ENCODE results near the gene APP.

APP gene

DNA sequence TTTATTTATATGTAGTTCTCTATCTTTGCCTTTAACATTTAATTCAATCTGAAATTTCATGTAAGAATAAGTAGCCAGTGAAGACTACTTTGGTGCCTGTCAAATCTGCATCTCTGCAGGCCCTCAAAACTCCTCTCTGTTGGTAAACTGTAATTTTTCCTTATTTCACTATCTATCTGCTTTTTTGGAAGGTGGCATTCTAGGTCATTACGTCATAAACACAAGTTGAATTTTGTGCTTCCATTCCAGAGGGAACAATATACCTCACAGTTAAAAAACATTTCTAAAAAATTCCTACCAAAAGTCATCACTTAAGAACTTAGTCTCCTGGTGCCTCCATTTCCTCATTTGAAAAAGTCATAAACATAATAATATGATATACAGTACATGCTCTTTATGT is 259.8 kb downstream of the APP start:
- in situ Hi-C loops (cut with MboI; ENCODE audit: low sequenced_read_pairs), result no loop called here

DNA sequence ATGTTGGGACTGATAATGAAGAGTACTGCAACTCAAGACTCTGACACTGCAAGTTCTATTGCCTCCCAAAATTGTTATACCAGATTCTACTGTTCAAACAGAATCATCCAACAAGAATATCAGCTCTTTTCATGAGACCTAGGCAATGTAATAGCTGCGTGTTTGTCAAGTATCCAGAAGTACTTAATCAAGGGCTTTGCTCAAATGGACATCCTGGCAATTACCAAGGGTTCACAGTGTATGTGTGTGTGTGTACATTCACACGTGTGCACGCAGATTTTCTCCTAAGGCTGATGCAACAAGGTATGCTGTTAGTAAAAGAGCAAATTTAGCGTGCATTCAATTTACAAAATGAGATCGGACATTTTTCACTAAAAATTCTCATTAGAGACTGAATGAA is 261.2 kb downstream of the APP start:
- in situ Hi-C loops (cut with MboI; ENCODE audit: low sequenced_read_pairs), result no loop called here

DNA sequence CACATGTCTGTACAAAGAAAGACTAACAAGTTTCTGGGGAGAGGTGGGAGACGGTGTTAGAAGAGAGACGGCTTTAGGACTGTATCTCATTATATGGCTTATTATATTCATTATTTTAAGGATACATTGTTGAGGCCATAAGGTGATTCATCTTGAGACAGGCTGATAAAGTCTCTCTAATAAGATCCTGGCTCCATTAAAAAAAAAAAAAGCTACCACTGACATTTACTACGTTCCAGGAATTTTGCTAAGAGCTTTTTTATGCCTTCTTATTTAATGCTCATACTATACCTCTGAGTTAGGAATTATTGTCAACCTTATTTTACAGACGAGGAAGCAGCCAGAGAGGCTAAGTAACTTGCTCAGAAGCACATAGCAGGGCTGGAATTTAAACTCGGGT is 262.1 kb downstream of the APP start:
- in situ Hi-C loops (cut with MboI; ENCODE audit: low sequenced_read_pairs), result no loop called here

DNA sequence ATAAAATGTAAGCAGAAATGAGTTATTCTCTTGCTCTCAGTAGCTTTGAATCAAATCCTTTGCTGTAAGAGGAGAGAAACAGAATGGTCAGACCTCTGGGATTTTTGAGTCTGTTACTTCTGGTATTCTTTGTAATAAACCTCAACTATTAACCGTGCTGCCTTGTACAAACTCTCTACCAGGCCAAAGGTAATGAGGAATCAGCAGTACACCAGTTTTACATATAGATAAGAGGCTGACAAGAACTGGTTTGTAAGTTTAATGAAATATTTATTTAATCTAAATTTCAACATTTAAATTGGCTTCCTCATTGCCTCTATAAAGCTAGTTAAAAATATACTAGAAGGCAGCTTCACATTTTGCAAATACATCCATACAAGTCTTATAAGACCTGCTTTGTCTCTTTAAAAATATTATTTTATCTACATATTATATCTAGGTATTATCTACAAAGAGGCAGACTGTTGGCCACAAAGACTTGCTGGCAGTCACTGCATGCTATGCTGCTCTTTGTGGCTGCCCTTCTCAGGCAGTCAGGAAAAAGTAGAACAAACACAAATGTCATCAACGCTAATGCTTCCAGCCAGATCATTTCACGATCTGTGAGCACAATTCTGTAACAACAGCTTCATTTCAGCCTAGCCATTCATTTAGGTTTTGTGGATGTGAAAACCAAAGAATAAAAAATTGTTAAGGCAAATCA is 262.8 kb downstream of the APP start:
- in situ Hi-C loops (cut with MboI; ENCODE audit: low sequenced_read_pairs), result no loop called here

DNA sequence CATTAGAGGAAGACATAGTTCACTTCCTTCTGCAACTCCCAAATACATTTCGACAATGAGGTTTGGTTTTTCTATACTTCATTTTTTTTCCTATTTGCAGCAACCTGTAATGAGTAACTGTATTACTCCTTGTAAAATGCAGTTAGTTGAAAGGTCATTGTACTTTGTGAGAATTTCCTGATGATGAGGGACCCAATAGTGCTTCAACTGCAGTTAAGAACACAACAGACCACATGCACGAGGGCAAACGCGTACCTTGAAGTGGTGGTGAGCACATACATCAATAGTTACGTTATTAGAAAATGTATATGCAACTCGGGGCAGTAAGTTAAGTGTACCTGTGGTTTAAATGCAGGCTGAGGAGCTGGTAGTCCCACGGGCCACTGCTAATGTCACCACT is 264.0 kb downstream of the APP start:
- in situ Hi-C loops (cut with MboI; ENCODE audit: low sequenced_read_pairs), result no loop called here

DNA sequence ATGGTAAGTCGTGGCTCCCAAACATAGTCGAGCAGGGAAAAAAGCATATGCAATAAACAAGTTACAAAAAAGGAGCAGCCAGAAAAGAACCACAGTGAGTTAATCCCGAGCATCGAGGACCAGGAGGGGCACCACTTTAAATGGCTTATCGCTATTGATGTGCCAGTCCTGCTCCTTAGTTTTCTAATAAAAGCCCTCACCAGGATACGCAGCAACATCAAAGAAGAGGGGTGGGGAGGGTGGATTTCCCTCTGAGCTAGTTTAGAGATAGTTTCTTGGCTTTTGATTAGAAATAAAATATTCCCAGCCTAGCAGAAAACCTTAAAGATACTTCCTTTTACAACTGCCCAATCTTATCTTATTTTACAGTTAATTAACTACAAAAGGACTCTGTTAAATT is 265.4 kb downstream of the APP start:
- in situ Hi-C loops (cut with MboI; ENCODE audit: low sequenced_read_pairs), result no loop called here

DNA sequence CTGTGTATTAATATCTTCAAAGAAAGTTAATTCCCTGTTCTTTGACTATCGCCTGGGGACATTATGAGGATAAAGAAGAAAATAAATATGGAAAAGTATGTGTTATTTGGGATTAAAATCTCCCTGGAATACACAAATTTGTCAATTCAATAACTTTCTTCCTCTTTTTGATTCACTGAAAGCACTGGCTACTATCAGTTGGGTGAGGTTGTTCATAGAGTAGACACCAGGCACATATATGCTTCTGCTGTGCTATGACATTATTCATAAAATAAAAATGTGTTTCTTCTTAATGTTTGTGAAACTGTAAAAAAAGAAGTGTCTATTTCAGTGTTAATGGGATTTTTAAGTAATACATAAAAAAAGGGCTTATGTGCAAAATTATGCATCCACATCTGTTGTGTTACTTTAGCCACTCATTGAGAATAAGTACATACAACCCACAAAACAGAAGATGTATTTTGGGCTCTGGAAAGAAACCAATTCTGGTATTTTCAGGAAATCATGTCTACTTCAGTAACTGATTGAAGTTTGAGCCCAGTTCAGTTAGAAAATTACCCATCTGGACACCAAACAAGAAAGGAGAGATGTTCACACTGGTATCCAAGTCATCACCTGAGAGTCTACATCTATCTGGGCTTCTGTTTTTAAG is 266.4 kb downstream of the APP start:
- in situ Hi-C loops (cut with MboI; ENCODE audit: low sequenced_read_pairs), result no loop called here

DNA sequence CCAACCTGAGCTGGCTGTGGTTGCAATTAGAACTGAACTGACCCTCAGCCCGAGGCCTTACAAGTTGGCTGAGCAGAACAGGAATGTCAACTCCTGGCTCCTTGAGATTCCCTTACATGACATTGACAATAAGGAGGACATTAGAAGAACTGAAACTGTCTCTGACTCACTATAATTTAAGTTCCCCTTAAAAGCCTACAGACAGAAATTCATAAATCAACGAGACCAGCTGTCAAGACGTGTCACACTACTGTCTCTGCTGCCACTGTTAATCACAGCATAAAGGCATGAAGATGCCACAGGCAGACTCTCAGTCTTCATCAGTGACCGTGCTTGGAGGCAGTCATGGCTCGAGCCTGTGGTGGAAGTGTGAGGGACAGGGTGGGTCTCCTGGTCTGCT is 267.0 kb downstream of the APP start:
- in situ Hi-C loops (cut with MboI; ENCODE audit: low sequenced_read_pairs), result no loop called here

DNA sequence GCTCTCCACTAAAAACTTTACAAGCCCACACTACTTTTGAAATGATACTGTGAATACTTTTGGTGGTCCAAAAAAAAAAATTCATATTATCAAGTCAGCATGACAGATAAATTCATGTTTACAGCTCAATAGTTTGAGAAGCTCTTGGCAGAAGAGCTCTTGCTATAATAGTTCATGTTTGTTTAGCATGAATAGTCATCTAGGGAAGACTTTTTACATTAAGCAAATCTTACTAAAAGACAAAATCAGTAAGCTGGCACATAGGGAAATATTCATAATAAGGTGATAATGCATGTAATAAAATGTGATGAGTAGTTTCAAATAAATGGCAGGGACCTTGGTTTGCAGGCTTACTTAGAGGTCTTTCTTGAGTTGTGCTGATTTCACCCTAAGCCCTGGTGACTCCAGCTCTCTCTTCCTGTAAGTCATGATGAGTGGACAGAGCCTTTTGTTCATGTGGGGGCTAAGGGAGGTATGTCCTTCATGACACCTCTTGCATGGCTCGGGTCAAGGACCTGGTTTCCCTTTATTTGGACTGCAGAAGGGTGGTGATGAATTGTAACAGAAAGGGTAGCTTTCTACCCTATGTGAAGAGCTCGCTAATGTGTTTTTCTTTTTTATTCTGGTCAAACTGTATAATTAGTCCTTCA is 269.1 kb downstream of the APP start:
- in situ Hi-C loops (cut with MboI; ENCODE audit: low sequenced_read_pairs), result no loop called here

DNA sequence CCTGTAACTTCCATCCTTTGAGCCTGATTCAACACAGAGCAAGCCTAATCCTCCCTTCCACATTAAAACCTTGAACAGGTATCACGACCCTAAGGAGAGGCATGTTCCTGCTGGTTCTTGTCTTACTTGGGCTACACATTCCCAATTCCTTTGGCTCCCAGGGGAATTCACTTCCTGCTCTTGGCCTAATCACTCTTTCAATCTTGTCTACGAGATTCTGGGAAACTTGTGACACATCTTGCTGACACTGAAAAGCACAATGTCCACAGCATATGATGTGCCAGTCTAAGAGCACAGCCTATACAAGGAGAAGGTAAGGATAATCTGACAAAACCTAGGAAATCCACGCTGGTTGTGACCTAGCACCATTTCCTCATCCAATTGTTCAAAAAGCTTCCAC is 271.9 kb downstream of the APP start:
- in situ Hi-C loops (cut with MboI; ENCODE audit: low sequenced_read_pairs), result no loop called here

DNA sequence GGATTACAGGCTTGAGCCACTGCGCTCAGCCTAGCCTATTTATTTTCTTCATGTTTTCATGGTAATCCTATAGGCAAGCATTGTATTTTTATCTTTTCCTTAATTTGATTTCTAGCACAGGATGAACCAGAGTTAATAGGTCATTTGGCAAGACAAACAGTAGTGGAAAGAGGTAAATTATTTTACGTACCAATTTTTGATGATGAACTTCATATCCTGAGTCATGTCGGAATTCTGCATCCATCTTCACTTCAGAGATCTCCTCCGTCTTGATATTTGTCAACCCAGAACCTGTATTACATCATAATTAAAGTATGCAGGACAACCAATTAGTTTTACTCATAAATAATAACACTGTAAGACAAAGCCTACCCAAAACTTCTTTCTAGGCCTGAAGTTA is 273.2 kb downstream of the APP start:
- in situ Hi-C loops (cut with MboI; ENCODE audit: low sequenced_read_pairs), result no loop called here

DNA sequence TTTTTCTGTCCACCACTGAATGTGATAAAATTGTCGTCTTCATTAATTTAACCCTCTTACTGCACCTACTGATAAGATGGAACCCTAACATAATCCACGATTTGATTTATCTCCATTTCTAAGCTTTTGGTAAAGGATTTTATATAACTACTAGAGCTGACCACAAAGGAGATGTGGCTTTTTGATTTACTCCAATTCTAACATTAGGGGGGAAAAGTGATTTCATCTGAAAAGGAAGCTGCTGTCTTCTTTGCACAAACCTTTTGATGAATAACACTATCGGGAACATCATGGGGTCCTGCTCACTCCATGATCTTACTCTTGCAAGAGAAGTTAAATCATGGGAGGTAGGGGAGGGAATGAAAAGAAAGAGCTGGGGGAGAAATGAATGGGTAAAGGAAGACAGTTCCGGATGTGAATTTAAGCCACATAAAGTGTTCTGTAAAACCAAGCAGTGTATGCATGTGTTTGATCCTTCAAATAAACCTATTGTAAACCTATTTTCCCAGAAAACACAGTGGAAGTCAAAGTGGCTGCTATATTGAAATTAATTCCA is 274.0 kb downstream of the APP start:
- in situ Hi-C loops (cut with MboI; ENCODE audit: low sequenced_read_pairs), result no loop called here

DNA sequence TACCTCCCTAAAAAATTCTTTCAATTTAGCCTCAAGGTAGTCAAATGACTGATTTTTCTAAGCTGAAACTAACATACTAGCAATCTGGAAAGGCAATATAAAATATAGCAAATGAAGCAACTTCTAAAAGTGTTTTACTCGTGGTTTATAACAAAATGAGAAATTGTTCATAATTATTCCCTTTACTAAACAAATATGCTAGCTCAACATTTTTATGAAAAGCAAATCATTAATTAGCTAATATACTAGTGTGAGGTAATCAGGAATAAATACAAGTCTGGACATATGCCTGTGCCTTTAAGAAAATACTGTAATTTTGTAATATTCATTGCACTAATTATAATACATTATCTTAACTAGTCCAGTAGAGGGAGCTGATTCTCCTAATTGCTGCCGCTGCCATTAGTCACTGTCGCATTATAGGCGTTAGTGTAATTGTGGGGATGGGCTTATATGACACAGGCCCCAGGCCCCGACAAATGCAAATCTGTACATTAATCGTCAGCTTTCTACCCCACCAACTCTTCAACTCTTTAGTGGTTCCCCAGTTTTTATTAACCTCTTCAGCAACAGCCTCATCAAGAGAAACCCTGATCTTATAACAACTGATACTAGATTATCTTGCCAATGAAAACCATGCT is 274.9 kb downstream of the APP start:
- in situ Hi-C loops (cut with MboI; ENCODE audit: low sequenced_read_pairs), result no loop called here

DNA sequence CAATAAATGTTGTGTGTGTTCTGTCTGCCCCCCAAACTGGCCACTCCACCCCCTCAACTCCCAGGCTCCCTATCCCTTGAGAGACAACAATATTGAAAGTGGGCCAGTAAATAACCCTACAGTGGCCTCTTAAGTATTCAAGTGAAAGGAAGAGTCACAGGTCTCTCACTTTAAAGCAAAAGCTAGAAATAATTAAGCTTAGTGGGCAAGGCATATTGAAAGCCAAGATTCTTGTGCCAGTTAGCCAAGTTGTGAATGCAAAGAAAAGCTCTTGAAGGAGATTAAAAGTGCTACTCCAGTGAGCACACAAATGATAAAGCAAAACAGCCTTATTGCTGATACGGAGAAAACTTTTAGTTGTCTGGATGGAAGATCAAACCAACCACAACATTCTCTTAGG is 277.4 kb downstream of the APP start:
- in situ Hi-C loops (cut with MboI; ENCODE audit: low sequenced_read_pairs), result no loop called here

DNA sequence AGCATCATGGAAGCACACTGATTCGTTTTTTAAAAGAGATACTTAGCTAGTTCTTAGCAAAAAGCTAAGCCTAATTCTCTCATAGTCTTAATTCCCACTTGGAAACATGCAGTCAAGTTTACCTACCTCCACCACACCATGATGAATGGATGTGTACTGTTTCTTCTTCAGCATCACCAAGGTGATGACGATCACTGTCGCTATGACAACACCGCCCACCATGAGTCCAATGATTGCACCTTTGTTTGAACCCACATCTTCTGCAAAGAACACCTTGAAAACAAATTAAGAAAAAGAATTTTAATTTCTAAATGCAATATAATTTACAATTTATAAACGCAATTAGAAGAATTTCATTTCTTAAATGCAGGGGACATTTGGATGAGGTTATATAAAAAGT is 279.0 kb downstream of the APP start:
- in situ Hi-C loops (cut with MboI; ENCODE audit: low sequenced_read_pairs), result no loop called here

DNA sequence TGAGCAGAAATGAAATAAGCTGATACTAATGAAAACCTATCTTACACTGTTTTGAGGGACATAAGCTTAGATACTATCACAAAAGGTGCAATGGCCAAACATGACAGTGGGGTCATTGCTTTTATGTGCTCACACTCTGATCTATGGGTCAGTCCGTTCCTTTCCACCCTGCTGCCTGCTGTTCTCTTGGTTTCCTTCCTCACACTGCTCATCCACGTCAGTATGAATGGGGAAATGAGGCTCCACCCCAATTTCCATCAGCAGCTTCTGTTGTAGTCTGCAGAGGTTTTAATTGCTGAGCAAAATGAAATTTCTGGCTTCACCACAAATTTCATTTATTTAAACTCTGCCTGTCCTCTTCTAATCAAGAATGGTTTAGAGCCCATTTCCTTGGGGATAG is 280.6 kb downstream of the APP start:
- in situ Hi-C loops (cut with MboI; ENCODE audit: low sequenced_read_pairs), result no loop called here

DNA sequence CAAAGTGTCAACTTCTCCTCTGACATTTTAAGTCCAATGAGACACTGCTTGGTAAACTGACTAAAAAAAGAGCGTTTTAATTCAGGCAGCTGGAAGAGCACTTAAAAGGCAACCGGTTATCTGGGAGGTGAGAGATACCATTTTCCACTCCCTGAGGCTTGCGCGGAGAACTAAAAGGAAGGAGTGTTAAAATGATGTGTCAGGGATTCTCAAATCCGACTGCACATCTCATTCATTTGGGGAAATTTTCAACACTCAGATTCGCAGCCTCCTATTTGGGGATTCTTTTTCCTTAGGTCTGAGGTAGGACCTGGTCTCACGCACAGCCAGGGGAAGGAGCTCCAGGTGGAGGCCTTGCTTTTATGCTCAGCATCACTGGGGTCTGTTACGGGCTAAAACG is 281.9 kb downstream of the APP start:
- in situ Hi-C loops (cut with MboI; ENCODE audit: low sequenced_read_pairs), result no loop called here

DNA sequence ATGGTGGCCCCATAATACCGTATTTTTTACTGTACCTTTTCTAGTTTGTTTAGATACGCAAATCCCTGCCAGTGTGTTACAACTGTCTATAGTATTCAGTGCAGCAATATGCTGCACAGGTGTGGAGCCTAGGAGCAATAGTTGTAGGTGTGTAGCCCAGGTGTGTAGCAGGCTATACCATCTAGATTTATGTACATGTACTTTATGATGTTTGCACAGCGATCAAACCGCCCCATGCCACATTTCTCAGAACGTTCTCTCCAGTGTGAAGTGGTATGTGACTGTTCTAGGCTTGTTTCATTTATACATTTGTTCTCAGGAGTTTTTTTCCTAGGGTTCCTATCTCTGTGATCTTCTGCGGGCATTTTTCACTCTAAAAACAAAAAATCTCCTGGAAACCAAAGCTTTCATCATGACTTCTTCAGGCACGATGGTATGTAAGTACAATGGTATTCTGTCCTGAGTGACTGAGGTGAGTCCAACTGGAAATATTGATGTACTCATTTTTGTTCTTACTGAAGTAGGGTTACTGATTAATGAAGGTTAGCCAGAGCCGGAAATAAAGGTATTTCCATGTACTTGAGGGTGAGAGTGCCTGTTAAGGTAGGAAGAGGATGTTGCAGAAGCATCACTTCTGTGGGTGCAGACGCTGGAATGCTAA is 282.8 kb downstream of the APP start:
- in situ Hi-C loops (cut with MboI; ENCODE audit: low sequenced_read_pairs), result no loop called here

DNA sequence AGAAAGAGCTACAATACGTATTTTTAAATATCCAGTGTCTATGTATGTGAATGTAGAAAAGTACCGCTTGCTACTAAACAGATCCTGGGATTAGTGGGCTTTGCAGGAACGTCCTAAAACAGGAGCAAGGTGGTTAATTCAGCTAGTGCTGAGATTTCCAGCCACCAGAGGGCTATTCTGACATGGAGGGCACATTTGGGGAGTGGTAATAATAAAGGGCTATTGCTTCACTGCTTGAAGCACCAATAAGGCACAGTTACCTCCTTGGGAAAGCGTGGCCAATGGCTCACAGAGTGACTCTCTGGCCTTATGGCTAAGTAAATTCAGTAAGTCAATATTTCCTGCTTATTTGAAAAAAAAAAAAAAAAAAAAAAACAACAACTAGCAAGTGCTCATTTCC is 283.4 kb downstream of the APP start:
- in situ Hi-C loops (cut with MboI; ENCODE audit: low sequenced_read_pairs), result no loop called here

DNA sequence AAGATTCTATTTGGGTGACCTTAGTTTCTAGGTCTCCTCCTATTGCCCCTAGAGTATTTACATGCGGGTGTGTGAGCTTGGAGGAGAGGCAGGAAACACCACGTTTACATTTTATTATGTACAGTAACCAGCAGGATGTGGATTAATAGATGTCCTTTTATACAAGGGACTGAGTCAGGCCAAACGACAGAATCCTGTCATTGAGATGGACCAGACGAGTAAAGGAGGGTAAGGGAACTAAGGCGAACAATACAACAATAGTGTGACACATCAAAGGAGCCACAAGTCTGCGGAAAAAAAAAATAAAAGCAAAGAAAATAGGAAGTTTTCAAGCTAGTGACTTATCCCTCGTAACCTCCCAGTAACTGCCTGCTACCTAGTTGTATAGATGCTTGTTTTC is 284.7 kb downstream of the APP start:
- in situ Hi-C loops (cut with MboI; ENCODE audit: low sequenced_read_pairs), result no loop called here

DNA sequence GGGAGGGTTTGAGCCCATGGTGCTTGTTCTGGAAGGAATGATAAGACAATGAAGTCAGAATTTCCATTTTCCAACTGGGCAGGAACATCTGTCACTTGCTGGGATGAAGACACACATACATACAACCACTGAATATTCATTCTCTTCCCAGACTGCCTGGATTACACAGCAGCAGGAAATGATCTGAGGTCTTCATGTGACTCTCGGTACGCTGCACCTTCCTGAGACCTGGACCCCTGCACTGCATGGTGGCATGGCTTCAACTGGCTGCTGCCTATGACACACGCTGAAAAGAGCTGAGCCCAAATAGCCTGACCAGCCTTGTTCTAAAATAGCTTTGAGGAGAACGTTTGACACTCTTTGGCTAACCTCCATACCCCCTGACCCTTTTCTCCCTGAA is 285.2 kb downstream of the APP start:
- in situ Hi-C loops (cut with MboI; ENCODE audit: low sequenced_read_pairs), result no loop called here

Measured in hTERT RPE-1 (cell line).